Measurements from ENCODE around the gene TMEM108. TPM values are rescaled to one million over a fixed set of nuclear protein-coding genes. Genes with fewer than 3 reads are reported as not detected.

The TMEM108 gene
- total RNA-seq, 2 donors from 2014 or later, result 1.6 TPM; not detected in 1

GRCh38 chr3:133393691-133394474, 355.7 kb downstream of the TMEM108 start:
- ATAC-seq (no peak), DNase-seq (no peak)
- H3K27ac ChIP-seq, result no peak overlapping the region
- H3K4me3 ChIP-seq, result no peak overlapping the region
- no peak for TF ChIP-seq CTCF (IDR thresholded peaks at IDR 0.05)
- no peak for TF ChIP-seq POLR2A (IDR thresholded peaks at IDR 0.05)
- no peaks in the 10 kb centered on the region for H3K36me3 ChIP-seq (replicated peaks in 1 of 2; ENCODE audit: insufficient read depth in 1 of 2, low read depth in 2 of 2)
- intact Hi-C loops (cut with DNase I), result no loop called here
- H3K9me3 ChIP-seq, result peaks cover 0 to 9% (median 0%) of the 10 kb centered on the region in 3 donors
- peaks cover 9% of the 10 kb centered on the region for H3K4me1 ChIP-seq
- 73 to 77% methylated on average over 7 of the region's 7 CpGs for WGBS, 2 donors
- H3K27me3 ChIP-seq, result no peaks in the 10 kb centered on the region

GRCh38 chr3:133394561-133395311, 356.5 kb downstream of the TMEM108 start:
- peaks cover 0 to 9% (median 0%) of the 10 kb centered on the region in 3 donors for H3K9me3 ChIP-seq
- no peaks in the 10 kb centered on the region for H3K36me3 ChIP-seq (replicated peaks in 1 of 2; ENCODE audit: insufficient read depth in 1 of 2, low read depth in 2 of 2)
- no peak for TF ChIP-seq CTCF (IDR thresholded peaks at IDR 0.05)
- TF ChIP-seq POLR2A (IDR thresholded peaks at IDR 0.05), result no peak
- H3K27me3 ChIP-seq, result no peaks in the 10 kb centered on the region
- intact Hi-C loops (cut with DNase I), result no loop called here
- ATAC-seq, result no peak
- no peak overlapping the region for H3K4me3 ChIP-seq
- 29 to 44% methylated on average over 1 of the region's 1 CpG for WGBS, 2 donors
- peaks cover 9% of the 10 kb centered on the region for H3K4me1 ChIP-seq
- no peak overlapping the region for H3K27ac ChIP-seq
- DNase-seq, result no peak

- H3K27me3 ChIP-seq, result no peaks in the 10 kb centered on the region
- H3K4me3 ChIP-seq, result no peak overlapping the region
- H3K27ac ChIP-seq, result no peak overlapping the region
- intact Hi-C loops (cut with DNase I), result no loop called here
- H3K4me1 ChIP-seq, result peaks cover 9% of the 10 kb centered on the region
- no peak for ATAC-seq
- 89 to 90% methylated on average over 10 of the region's 10 CpGs for WGBS, 2 donors
- peaks cover 0 to 9% (median 0%) of the 10 kb centered on the region in 3 donors for H3K9me3 ChIP-seq
- H3K36me3 ChIP-seq (replicated peaks in 1 of 2; ENCODE audit: insufficient read depth in 1 of 2, low read depth in 2 of 2), result no peaks in the 10 kb centered on the region
- no peak for DNase-seq
- TF ChIP-seq POLR2A (IDR thresholded peaks at IDR 0.05) (no peak), CTCF (IDR thresholded peaks at IDR 0.05) (no peak)
These were observed 358.7 kb downstream of the TMEM108 start for GRCh38 chr3:133396906-133397305.

- Histone ChIP-seq H3K36me3 (replicated peaks in 1 of 2; ENCODE audit: insufficient read depth in 1 of 2, low read depth in 2 of 2) (no peaks in the 10 kb centered on the region), H3K27me3 (no peaks in the 10 kb centered on the region), H3K4me3 (no peak within 1 kb of the TSS), H3K9me3 (no peaks in the 10 kb centered on the region), H3K4me1 (peaks cover 1% of the 10 kb centered on the region), H3K27ac (no peak within 1 kb of the TSS)
- intact Hi-C loops (cut with DNase I), result no loop called here
- TF ChIP-seq POLR2A (IDR thresholded peaks at IDR 0.05) (no peak), CTCF (IDR thresholded peaks at IDR 0.05) (no peak)
- DNase-seq (no peak), ATAC-seq (no peak)
- WGBS, 2 donors, result 83 to 85% methylated on average over 1 to 12 of the region's 15 CpGs
These were observed 361.9 kb downstream of the TMEM108 start, which contains the start of gene BFSP2 for GRCh38 chr3:133400006-133400515. BFSP2 (plus strand) TSS chr3:133400056; CDS start chr3:133400084, 28 bp downstream.

All from body of pancreas (tissue), 4 donors.